A549 treated with RU486 at 1 μM for 4 hours (cell line): Measurements from ENCODE around the gene WWP2. TPM values are rescaled to one million over a fixed set of nuclear protein-coding genes. Genes with fewer than 3 reads are reported as not detected.

ENCODE experiments used
- total RNA-seq: library from RNA; stranded (reverse); fragments of 200-300 nt; extraction: Qiagen RNA extraction; gene quantifications from 5 replicates; pipeline ENCODE4 v1.2.3, GENCODE V29; 2022; ENCODE audit warnings: low read depth

WWP2 gene
- total RNA-seq = 20.5 to 24.4 TPM (median 21.9 TPM) in 5 replicates

DNA sequence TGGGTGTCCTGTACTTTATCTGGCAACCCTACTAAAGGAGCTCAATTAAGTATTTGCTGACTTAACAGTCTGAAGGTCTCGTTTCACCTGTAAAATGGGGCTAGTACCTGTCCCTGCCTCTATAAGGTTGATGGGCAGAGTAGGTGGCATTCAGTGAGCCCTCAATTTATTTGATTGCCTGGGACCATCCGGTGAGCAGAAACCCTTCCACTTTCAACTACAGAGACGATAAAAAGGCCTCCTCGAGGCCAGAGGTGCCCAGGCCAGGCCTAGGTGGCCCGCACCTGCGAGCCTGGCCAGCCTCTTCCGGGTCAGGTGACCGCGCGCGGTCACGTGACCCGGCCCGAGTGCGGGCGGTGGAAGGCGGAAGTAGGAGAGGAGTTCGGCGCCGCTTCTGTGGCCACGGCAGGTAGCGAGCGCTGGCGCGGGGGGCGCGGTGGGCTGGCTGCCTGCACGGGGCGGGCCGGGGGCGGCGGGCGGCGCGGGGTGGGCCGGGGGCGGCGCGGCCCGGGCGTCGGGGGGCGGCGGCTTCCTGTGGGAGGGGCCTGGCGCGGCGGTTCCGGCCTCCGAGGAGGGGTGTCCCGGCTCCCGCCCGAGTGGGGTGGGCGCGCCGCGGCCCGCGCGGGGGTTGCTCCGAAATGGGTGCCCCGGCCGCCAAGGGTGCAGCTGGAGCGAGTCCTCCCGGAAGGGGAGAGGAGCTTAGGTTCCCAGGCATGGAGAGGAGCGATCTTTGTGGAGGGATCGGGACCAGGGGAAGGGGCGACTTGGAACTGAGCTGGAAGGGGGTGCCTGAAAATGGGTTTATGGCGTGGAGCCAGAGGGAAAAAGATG is at the start of gene WWP2:
Gene WWP2 (plus strand): TSS at position 350 of the 831 bp plus-strand sequence. CDS start 24,679 bp downstream, outside the sequence.

GRCh38 chr16:69726313-69727060 is 35.6 kb upstream of the WWP2 start, which contains the start of gene NQO1:
Gene NQO1, minus strand, starts transcription at chr16:69726560. Its CDS starts 121 bp downstream, at chr16:69726439.

DNA sequence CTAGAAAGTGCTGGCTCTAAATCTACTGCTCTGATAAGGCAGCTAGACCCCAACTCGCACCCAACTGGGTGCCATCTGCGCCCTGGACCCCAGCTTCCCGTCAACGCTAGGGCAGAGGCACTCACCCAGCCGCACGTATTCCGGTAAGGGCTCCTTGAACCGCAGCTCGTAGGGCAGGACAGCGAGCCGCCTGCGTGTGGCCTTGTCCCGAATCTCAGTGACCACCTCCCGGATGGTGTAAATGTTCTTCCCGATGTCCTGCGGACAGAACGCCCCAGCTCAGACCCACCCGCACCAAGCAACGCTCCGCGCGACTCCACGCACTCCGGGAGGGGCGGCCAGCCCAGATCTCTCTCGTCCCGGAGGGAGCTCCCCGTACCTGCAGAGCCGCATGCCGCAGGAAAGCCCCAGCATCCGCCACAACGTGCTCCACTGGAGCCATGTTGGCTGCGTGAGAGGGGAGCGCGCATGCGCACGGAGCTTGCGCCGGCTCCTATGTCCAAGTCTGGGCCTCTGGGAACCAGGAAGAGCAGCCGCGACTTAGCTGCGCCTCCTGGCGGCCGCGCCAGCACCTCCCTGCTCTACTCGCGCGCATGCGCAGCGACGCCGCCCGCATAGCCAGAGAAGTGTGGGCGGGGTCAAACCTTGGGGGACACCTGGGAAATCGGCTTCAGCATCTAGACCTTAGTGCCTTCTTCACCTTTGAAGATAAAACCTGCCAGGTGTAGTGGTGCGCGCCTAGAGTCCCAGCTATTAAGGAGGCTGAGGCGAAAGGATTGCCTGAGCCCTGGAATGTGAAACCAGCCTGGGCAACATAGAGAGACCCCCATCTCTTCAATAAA is 7.4 kb upstream of the WWP2 start, which contains the start of gene NOB1:
Gene NOB1 (minus strand): TSS at position 458 of the 842 bp plus-strand sequence. CDS start 16 bp downstream, at position 442.

DNA sequence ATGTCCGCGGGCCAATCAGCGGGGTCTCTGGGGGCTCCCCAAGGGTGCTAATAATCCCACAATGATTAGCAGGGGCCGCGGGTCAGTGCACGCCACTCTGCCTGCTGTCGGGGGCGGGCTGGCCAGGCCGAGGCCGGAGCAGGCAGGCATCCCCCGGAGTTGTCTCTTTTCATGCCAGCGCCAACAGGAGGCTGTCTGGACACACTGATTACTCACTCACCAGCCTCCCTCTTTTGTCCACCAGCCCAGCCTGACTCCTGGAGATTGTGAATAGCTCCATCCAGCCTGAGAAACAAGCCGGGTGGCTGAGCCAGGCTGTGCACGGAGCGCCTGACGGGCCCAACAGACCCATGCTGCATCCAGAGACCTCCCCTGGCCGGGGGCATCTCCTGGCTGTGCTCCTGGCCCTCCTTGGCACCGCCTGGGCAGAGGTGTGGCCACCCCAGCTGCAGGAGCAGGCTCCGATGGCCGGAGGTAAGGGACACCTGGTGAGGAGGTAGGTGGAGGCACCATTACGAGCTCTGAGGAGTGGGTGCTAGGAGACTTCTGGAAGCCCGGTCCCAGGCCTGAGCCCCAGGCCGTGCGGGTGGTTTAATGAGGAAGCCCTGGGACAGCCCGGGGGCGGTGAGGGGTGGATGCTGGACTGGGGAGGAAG is 189.0 kb downstream of the WWP2 start, which contains the start of gene CLEC18A:
Gene CLEC18A (plus strand): TSS at position 318 of the 655 bp plus-strand sequence. CDS start 33 bp downstream, at position 351.

Other genes with a start within 250 kb of the WWP2 start
- gene NFAT5, start 196.4 kb upstream of the WWP2 start, total RNA-seq = 2.4 to 7.7 TPM (median 7.5 TPM) in 5 replicates
- gene NQO1, start 35.8 kb upstream of the WWP2 start, total RNA-seq = 2,507 to 2,782 TPM (median 2,607 TPM) in 5 replicates
- gene NOB1, start 7.4 kb upstream of the WWP2 start, total RNA-seq = 120 to 126 TPM (median 123 TPM) in 5 replicates
- gene CLEC18A, start 189.0 kb downstream of the WWP2 start, total RNA-seq = 0.07 to 0.13 TPM (median 0.08 TPM) in 3 of 5 replicates, not detected in the others